Stimulated activated CD8-positive, alpha-beta memory T cell treated with anti-CD3 and anti-CD28 coated beads, Interleukin-12 subunit alpha, Interleukin-12 subunit beta, amount 100 ng/mL, for 24 hours (primary cell): ENCODE results near the gene GAL3ST3.
"Not testable (repeated sequence)": the region's sequence is repeated elsewhere in the genome, so short reads cannot be mapped to it uniquely, and the experiment has no call there.

Experiments
- DNase-seq: peaks from one replicate; pipeline ENCODE4 v3.0.0-alpha.2; 2020; ENCODE audit errors: extremely low read depth

Gene GAL3ST3

DNA sequence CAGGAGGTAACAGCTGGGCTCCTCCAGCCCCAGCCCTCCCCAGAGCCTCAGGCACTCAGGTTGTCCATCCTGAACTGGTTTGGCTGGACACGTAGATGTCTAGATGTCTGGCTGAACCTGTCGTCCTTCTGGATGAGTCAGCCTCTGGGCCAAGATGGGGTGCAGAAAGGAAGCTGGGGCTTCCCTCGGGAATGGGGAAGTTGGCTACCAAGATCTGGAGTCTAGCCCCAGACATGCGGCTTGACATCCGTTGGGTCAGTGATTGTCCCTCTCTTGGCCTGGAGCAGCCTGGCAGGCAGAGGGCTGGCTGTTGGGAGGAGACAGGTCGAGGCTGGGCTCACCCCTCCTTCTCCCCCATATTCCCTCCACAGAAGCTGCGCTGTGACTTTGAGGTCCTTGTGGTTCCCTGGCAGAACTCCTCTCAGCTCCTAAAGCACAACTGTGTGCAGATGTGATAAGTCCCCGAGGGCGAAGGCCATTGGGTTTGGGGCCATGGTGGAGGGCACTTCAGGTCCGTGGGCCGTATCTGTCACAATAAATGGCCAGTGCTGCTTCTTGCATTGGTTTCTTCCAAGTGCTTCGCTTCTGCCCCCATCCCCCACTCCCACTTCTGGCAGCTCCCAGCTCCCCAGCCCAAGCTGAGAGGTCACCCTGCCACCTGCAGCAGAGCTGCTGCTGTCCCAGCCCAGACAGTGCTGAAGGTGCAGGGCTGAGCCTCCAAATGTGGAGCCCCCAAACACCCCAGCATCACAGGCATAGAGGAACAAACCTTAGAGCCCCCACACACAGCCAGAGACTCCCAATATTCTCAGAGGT is 35.8 kb downstream of the GAL3ST3 start:
- no peak for DNase-seq

DNA sequence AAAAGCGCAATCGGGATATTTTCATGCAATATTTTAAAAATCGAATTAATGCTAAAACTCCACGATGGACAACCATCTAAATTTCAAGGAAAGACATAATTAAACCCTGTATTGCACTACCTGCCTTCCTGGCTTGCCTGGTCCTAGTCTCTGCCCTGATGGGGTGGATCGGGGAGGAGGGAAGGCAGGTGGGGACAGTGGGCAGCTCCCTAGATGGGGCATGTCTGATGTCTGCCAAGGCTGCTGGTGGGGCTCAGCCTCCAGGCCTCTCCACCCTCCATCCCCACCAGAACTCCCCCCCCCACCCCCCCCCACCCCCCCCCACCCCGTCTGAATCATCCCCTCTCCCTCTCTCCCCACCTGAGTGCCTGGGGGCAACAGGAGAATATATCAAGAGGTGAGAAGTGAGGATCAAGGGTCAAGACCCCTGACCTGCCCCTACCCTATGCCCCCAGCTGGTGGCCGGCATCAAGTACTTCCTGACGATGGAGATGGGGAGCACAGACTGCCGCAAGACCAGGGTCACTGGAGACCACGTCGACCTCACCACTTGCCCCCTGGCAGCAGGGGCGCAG is 36.5 kb downstream of the GAL3ST3 start:
- DNase-seq: no peak

GRCh38 chr11:66011785-66012303 is 37.1 kb downstream of the GAL3ST3 start, which contains the start of gene CST6:
CST6 (plus strand) TSS chr11:66012008; CDS start chr11:66012045, 37 bp downstream.
- DNase-seq: no peak

DNA sequence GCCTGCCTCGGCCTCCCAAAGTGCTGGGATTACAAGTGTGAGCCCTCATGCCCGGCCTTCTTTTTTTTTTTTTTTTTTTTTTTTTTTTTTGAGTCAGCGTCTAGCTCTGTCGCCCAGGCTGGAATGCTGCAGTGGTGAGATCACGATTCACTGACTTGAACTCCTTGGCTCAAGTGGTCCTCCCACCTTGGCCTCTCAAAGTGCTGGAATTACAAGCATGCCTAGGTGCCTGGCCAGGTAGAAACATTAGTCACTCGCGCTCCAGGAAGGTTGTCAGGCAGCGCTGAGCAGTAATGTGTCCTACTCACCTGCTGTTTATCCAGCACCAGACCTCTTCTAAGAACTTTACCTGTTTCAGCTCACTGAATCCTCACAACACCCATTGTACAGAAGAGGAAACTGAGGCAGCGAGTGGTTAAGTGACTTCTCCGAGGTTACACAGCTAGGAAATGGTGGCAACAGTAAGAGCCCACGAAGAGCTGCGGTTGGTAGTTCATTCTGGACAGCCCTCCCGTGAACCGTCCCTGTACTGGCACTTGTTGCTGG is 37.6 kb downstream of the GAL3ST3 start:
- DNase-seq: no peak

- not testable (repeated sequence) for DNase-seq
Measured at GRCh38 chr11:66010036-66010435, 38.9 kb downstream of the GAL3ST3 start.

- DNase-seq: no peak
Measured at GRCh38 chr11:66008468-66009101, 40.4 kb downstream of the GAL3ST3 start.

- DNase-seq: no peak
Measured at GRCh38 chr11:66008095-66008467, 40.9 kb downstream of the GAL3ST3 start.

- DNase-seq: no peak
Measured at GRCh38 chr11:66007201-66007634, 41.7 kb downstream of the GAL3ST3 start.

- no peak for DNase-seq
Measured at GRCh38 chr11:66006891-66007176, 42.1 kb downstream of the GAL3ST3 start.

DNA sequence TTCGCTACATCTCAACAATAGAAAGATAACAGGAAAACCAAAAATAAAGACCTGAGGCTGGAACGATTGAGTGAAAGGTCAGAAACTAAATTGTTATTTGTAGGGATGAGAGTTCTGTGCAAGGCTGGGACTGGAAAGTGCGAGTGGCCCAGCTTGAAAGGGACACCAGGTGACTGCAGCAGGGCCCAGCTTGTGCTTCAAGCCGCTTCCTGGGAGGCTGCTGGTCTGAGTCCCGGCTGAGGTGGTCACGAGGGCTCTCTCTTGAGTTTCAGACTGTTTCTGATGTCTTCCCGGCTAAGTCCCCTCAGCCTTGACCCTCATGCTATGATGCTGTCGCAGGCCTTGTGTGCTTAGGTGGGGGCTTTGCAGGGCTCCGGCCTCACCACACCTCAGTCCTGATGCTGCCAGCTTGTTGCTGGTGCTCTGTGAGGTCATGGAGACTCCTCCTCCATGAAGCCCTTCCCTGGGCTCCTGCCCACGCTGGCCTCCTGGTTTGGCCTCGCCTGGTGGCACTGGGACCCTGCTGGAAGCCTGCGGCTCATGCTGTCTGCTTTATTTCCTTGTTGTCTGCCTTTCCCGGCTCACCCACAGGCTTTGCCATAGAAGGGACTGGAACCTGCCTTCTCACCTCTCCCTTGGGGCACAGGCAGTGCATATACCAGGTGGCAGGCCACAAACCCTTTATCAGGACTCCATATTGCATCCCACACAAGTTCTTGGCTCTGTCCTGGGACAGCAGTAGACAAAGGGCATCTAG is 42.6 kb downstream of the GAL3ST3 start:
- DNase-seq: no peak

DNA sequence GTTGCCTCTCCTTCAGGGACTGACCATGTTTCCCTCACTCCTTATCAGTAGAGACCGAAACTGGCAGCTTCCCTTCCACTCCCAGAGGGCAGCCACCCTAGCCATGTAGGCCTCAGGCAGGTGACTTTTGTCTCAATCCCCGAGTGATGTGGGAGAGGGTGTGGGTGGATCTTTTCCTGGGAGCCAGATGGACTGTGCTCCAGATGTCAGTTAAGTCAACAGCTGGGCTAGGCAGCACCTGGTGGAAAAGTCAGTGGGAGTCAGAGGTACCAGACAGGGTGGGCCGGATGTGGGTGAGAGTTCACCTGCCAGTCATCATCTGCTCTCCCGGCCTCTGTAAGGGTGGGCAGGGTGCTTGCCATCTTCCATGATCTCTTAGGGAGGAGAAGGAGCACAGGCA is 44.8 kb downstream of the GAL3ST3 start:
- no peak for DNase-seq

GRCh38 chr11:66003291-66003690 is 45.7 kb downstream of the GAL3ST3 start:
- no peak for DNase-seq

DNA sequence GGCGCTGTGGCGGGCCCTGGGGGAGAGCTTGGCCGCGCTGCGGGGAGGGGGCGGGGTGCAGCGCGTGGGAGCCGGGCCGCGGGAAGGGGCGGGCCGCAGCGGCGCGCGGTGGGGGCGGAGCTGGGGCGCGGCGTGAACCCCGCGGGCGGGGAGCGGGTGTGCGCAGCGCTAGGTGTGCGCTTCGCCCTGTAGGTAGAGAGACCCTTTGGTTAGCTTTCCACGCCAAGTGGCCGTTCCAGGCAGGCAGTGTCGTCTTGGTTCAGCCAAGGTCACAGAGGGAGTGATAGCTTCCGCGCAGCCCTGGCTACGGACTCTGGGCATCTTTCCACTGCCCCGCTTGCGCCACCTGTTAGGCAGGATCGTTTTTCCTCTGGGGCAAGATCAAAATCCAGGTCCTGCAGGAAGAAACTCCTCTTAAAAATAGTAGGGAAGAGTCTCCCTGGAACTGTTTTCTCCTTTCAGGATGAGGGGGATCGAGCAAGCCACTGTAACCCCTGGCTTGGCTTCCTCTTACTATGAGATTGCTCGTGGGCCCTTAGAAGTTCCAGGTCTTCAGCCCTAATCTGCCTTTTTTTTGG is 46.2 kb downstream of the GAL3ST3 start:
- no peak for DNase-seq

- peak; percentile 72 for DNase-seq
Measured at GRCh38 chr11:66001942-66002647, 46.9 kb downstream of the GAL3ST3 start, which contains the start of the genes BANF1 and EIF1AD. BANF1 (plus strand) TSS chr11:66002503; CDS start chr11:66003251, 748 bp downstream. EIF1AD (minus strand) TSS chr11:66002157; CDS start chr11:66000389, 1,768 bp downstream.

GRCh38 chr11:65997286-65997685 is 51.7 kb downstream of the GAL3ST3 start:
- DNase-seq: no peak

- DNase-seq: no peak
Measured at GRCh38 chr11:65992056-65992455, 56.9 kb downstream of the GAL3ST3 start.
